ENCODE data around the gene TBCCD1.

Gene TBCCD1

GRCh38 chr3:186520957-186521842 lies 45.9 kb downstream of the TBCCD1 start:
- no peak for DNase-seq (ENCODE audit: low read depth)

GRCh38 chr3:186520431-186520830 lies 46.7 kb downstream of the TBCCD1 start:
- H3K4me3 ChIP-seq (ENCODE audit: control insufficient read depth, low read depth, low read length) = no peak overlapping the region
- DNase-seq (ENCODE audit: low read depth) = no peak
- TF ChIP-seq CTCF (conservative IDR thresholded peaks at IDR 0.05; ENCODE audit: control insufficient read depth, insufficient read depth, low read depth, low read length) = no peak

More at GRCh38 chr3:186520957-186521842, 45.9 kb downstream of the TBCCD1 start:
- no peak overlapping the region for H3K4me3 ChIP-seq (ENCODE audit: control insufficient read depth, low read depth, low read length)
- TF ChIP-seq CTCF (conservative IDR thresholded peaks at IDR 0.05; ENCODE audit: control insufficient read depth, insufficient read depth, low read depth, low read length) = no peak

- no peak for TF ChIP-seq CTCF (conservative IDR thresholded peaks at IDR 0.05; ENCODE audit: control insufficient read depth, insufficient read depth, low read depth, low read length)
- no peak overlapping the region for H3K4me3 ChIP-seq (ENCODE audit: control insufficient read depth, low read depth, low read length)
- DNase-seq (ENCODE audit: low read depth) = no peak
Observed at GRCh38 chr3:186519021-186519658, 48.0 kb downstream of the TBCCD1 start.

- no peak for DNase-seq (ENCODE audit: low read depth)
- TF ChIP-seq CTCF (conservative IDR thresholded peaks at IDR 0.05; ENCODE audit: control insufficient read depth, insufficient read depth, low read depth, low read length) = no peak
- H3K4me3 ChIP-seq (ENCODE audit: control insufficient read depth, low read depth, low read length) = no peak overlapping the region
Observed at GRCh38 chr3:186517218-186517617, 49.9 kb downstream of the TBCCD1 start.

- no peak for TF ChIP-seq CTCF (conservative IDR thresholded peaks at IDR 0.05; ENCODE audit: control insufficient read depth, insufficient read depth, low read depth, low read length)
- H3K4me3 ChIP-seq (ENCODE audit: control insufficient read depth, low read depth, low read length) = no peak overlapping the region
- no peak for DNase-seq (ENCODE audit: low read depth)
Observed at GRCh38 chr3:186516646-186517045, 50.5 kb downstream of the TBCCD1 start.

- TF ChIP-seq CTCF (conservative IDR thresholded peaks at IDR 0.05; ENCODE audit: control insufficient read depth, insufficient read depth, low read depth, low read length) = no peak
- H3K4me3 ChIP-seq (ENCODE audit: control insufficient read depth, low read depth, low read length) = no peak overlapping the region
- DNase-seq (ENCODE audit: low read depth) = no peak
Observed at GRCh38 chr3:186515125-186515524, 52.0 kb downstream of the TBCCD1 start.
